T47D (cell line): ENCODE data around the gene ZSWIM1.
A peak's percentile ranks its signal among the peaks of the same experiment; 100 is the strongest.

Experiments
- DNase-seq, 2 experiments: peaks; one replicate each; pipeline versions ENCODE4 v3.0.0 to v3.0.0-alpha.2; 2011 to 2012; ENCODE audit warnings: low read depth in 1 of 2, low spot score in 1 of 2
- JUND ChIP-seq: IDR thresholded peaks from 2 replicates; pipeline ENCODE4 v1.6.1; 2012; ENCODE audit warnings: low read depth
- in situ Hi-C: cut with HindIII; loops from 2 replicates; pipeline ENCODE4 v1.10.0; 2016; ENCODE audit warnings: low sequenced_read_pairs, low pct_unique_long_range_greater_than_20kb

Gene ZSWIM1

GRCh38 chr20:45883100-45883469 is 2.1 kb downstream of the ZSWIM1 start:
- in situ Hi-C loops: no loop called here
- no peak for TF ChIP-seq JUND
- no peak for DNase-seq

GRCh38 chr20:45886590-45887345 is 5.7 kb downstream of the ZSWIM1 start:
- DNase-seq: no peak
- no peak for TF ChIP-seq JUND
- in situ Hi-C loops: no loop called here

- in situ Hi-C loops: no loop called here
- no peak for DNase-seq
- no peak for TF ChIP-seq JUND
Observed at GRCh38 chr20:45887346-45887715, 6.3 kb downstream of the ZSWIM1 start, which contains the start of gene SPATA25. SPATA25 (minus strand) TSS chr20:45887622; CDS start chr20:45887590, 32 bp downstream.

GRCh38 chr20:45888681-45889080 is 7.7 kb downstream of the ZSWIM1 start:
- no peak for TF ChIP-seq JUND
- in situ Hi-C loops: no loop called here
- DNase-seq: no peak

GRCh38 chr20:45890077-45890984 is 9.3 kb downstream of the ZSWIM1 start:
- in situ Hi-C loops: no loop called here
- TF ChIP-seq JUND: no peak
- DNase-seq: peak; percentile 40 to 59

- TF ChIP-seq JUND: no peak
- peak; percentile 95 to 100 for DNase-seq
- in situ Hi-C loops: no loop called here
Observed at GRCh38 chr20:45890985-45891983, 10.3 kb downstream of the ZSWIM1 start, which contains the start of the genes CTSA and NEURL2. CTSA (plus strand) TSS chr20:45891335; CDS start chr20:45891569, 234 bp downstream. NEURL2 (minus strand) TSS chr20:45891208; CDS start chr20:45890991, 217 bp downstream.

GRCh38 chr20:45892049-45892825 is 11.2 kb downstream of the ZSWIM1 start:
- DNase-seq: peak; percentile 75 to 90
- in situ Hi-C loops: no loop called here

GRCh38 chr20:45892828-45893500 is 11.9 kb downstream of the ZSWIM1 start:
- no peak for TF ChIP-seq JUND
- in situ Hi-C loops: no loop called here
- DNase-seq: no peak

More at GRCh38 chr20:45892049-45892825, 11.2 kb downstream of the ZSWIM1 start:
- no peak for TF ChIP-seq JUND

GRCh38 chr20:45893831-45894230 is 12.8 kb downstream of the ZSWIM1 start:
- DNase-seq: no peak
- TF ChIP-seq JUND: no peak
- in situ Hi-C loops: no loop called here

GRCh38 chr20:45894797-45895196 is 13.8 kb downstream of the ZSWIM1 start:
- in situ Hi-C loops: no loop called here
- DNase-seq: no peak
- TF ChIP-seq JUND: no peak
